Measurements from ENCODE around the gene SLC29A1.
"Not testable (repeated sequence)": the region's sequence is repeated elsewhere in the genome, so short reads cannot be mapped to it uniquely, and the experiment has no call there.

SLC29A1 gene

GRCh38 chr6:44223319-44224028 lies at the start of gene SLC29A1:
Gene SLC29A1, plus strand, starts transcription at chr6:44223595. Its CDS starts 3,719 bp downstream, at chr6:44227314.
- DNase-seq (ENCODE audit: low spot score) = peak; percentile 90

GRCh38 chr6:44176130-44176761 lies 47.1 kb upstream of the SLC29A1 start:
- DNase-seq (ENCODE audit: low spot score) = no peak

GRCh38 chr6:44176762-44177509 lies 46.5 kb upstream of the SLC29A1 start:
- no peak for DNase-seq (ENCODE audit: low spot score)

- DNase-seq (ENCODE audit: low spot score) = peak; percentile 76
Measured at GRCh38 chr6:44177691-44178423, 45.5 kb upstream of the SLC29A1 start.

GRCh38 chr6:44178424-44179071 lies 44.8 kb upstream of the SLC29A1 start:
- no peak for DNase-seq (ENCODE audit: low spot score)

GRCh38 chr6:44179072-44179536 lies 44.3 kb upstream of the SLC29A1 start:
- DNase-seq (ENCODE audit: low spot score) = no peak

GRCh38 chr6:44179648-44180047 lies 43.7 kb upstream of the SLC29A1 start:
- no peak for DNase-seq (ENCODE audit: low spot score)

- DNase-seq (ENCODE audit: low spot score) = no peak
Measured at GRCh38 chr6:44180406-44180805, 43.0 kb upstream of the SLC29A1 start.

GRCh38 chr6:44180886-44181285 lies 42.5 kb upstream of the SLC29A1 start:
- no peak for DNase-seq (ENCODE audit: low spot score)

- DNase-seq (ENCODE audit: low spot score) = not testable (repeated sequence)
Measured at GRCh38 chr6:44181784-44182183, 41.6 kb upstream of the SLC29A1 start.

- no peak for DNase-seq (ENCODE audit: low spot score)
Measured at GRCh38 chr6:44182911-44183390, 40.4 kb upstream of the SLC29A1 start.

GRCh38 chr6:44183783-44184182 lies 39.6 kb upstream of the SLC29A1 start:
- no peak for DNase-seq (ENCODE audit: low spot score)

- not testable (repeated sequence) for DNase-seq (ENCODE audit: low spot score)
Measured at GRCh38 chr6:44185356-44185755, 38.0 kb upstream of the SLC29A1 start.

- DNase-seq (ENCODE audit: low spot score) = no peak
Measured at GRCh38 chr6:44185953-44186634, 37.3 kb upstream of the SLC29A1 start.

GRCh38 chr6:44186635-44187025 lies 36.8 kb upstream of the SLC29A1 start:
- DNase-seq (ENCODE audit: low spot score) = no peak

- DNase-seq (ENCODE audit: low spot score) = no peak
Measured at GRCh38 chr6:44188819-44189218, 34.6 kb upstream of the SLC29A1 start.

- DNase-seq (ENCODE audit: low spot score) = no peak
Measured at GRCh38 chr6:44189257-44189656, 34.1 kb upstream of the SLC29A1 start.

GRCh38 chr6:44190715-44191114 lies 32.7 kb upstream of the SLC29A1 start:
- no peak for DNase-seq (ENCODE audit: low spot score)

GRCh38 chr6:44192428-44193041 lies 30.9 kb upstream of the SLC29A1 start:
- no peak for DNase-seq (ENCODE audit: low spot score)

- DNase-seq (ENCODE audit: low spot score) = no peak
Measured at GRCh38 chr6:44193307-44193910, 30.0 kb upstream of the SLC29A1 start.
